Panc1 (cell line): ENCODE measurements around the gene PLEKHA1.

Source experiments
- POLR2AphosphoS5 ChIP-seq: IDR thresholded peaks from 2 replicates; pipeline ENCODE4 v1.6.1; 2012; ENCODE audit warnings: mild to moderate bottlenecking, low read depth, low read length, moderate library complexity
- SIN3A ChIP-seq: IDR thresholded peaks from 2 replicates; pipeline ENCODE4 v1.6.1; 2012; ENCODE audit warnings: low read depth, mild to moderate bottlenecking, low read length, moderate library complexity, borderline replicate concordance; ENCODE audit not compliant: insufficient read depth
- TCF7L2 ChIP-seq: IDR thresholded peaks from 2 replicates; pipeline ENCODE4 v1.6.1; 2011; ENCODE audit warnings: mild to moderate bottlenecking, low read depth, low read length, inconsistent platforms
- TF ChIP-seq, protein P1 (sequence below): fragments of 450-650 bp; IDR thresholded peaks from 2 replicates; pipeline ENCODE4 v1.5.1; 2017; ENCODE audit warnings: mild to moderate bottlenecking
- TF ChIP-seq, protein P2 (sequence below), 2 experiments: IDR thresholded peaks; 2 replicates each; pipeline ENCODE4 v1.6.1; 2011 to 2012; ENCODE audit warnings: low read depth in 2 of 2, control low read depth in 1 of 2, low read length in 1 of 2, mild to moderate bottlenecking in 1 of 2, moderate library complexity in 1 of 2; ENCODE audit not compliant: insufficient read depth in 1 of 2

DNA sequence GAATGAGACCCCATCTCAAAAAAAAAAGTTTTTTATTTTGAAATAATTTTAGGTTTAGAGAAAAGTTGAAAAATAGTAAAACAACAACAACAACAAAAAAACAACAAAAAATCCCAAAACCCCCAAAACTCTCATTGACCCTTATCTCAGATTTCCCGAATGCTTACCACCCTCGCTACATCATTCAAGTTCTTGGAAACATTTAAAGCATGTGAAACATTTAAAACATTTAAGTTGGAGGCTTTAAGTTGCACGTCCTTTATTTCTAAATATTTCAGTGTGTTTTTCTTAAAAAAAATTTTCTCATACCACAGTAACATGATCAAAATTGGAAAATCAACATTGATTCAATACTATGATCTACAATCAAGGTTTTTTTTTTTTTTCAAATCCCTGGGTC is 79.6 kb downstream of the PLEKHA1 start:
- TF ChIP-seq, protein P1, sequence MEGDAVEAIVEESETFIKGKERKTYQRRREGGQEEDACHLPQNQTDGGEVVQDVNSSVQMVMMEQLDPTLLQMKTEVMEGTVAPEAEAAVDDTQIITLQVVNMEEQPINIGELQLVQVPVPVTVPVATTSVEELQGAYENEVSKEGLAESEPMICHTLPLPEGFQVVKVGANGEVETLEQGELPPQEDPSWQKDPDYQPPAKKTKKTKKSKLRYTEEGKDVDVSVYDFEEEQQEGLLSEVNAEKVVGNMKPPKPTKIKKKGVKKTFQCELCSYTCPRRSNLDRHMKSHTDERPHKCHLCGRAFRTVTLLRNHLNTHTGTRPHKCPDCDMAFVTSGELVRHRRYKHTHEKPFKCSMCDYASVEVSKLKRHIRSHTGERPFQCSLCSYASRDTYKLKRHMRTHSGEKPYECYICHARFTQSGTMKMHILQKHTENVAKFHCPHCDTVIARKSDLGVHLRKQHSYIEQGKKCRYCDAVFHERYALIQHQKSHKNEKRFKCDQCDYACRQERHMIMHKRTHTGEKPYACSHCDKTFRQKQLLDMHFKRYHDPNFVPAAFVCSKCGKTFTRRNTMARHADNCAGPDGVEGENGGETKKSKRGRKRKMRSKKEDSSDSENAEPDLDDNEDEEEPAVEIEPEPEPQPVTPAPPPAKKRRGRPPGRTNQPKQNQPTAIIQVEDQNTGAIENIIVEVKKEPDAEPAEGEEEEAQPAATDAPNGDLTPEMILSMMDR, result no peak
- TF ChIP-seq POLR2AphosphoS5 (no peak), TCF7L2 (no peak), SIN3A (no peak)
- TF ChIP-seq, protein P2, sequence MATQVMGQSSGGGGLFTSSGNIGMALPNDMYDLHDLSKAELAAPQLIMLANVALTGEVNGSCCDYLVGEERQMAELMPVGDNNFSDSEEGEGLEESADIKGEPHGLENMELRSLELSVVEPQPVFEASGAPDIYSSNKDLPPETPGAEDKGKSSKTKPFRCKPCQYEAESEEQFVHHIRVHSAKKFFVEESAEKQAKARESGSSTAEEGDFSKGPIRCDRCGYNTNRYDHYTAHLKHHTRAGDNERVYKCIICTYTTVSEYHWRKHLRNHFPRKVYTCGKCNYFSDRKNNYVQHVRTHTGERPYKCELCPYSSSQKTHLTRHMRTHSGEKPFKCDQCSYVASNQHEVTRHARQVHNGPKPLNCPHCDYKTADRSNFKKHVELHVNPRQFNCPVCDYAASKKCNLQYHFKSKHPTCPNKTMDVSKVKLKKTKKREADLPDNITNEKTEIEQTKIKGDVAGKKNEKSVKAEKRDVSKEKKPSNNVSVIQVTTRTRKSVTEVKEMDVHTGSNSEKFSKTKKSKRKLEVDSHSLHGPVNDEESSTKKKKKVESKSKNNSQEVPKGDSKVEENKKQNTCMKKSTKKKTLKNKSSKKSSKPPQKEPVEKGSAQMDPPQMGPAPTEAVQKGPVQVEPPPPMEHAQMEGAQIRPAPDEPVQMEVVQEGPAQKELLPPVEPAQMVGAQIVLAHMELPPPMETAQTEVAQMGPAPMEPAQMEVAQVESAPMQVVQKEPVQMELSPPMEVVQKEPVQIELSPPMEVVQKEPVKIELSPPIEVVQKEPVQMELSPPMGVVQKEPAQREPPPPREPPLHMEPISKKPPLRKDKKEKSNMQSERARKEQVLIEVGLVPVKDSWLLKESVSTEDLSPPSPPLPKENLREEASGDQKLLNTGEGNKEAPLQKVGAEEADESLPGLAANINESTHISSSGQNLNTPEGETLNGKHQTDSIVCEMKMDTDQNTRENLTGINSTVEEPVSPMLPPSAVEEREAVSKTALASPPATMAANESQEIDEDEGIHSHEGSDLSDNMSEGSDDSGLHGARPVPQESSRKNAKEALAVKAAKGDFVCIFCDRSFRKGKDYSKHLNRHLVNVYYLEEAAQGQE (IDR thresholded peaks at IDR 0.05; ENCODE audit: insufficient read depth in 1 of 2, low read depth in 2 of 2, low read length in 1 of 2), result no peak
